ENCODE data around the gene COP1.

COP1 gene

DNA sequence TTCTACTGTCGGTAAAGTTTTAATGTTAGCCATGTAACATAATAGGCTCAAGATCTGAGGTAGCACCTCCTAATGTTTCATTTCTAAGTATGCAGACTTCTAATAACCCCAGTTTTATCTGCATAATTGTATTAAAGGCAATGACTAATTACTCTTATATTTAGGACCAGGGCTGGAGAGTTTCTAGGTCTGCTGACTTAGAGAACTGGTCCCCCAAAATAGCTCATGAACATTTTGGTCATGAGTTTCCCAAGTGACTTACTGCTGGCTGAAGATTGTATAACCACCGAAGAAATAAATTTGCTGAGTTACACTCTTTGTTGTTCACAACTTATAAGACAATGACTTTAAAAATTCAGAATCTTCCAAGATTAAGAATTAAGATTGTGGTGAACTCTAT lies 265.9 kb downstream of the COP1 start:
- DNase-seq, result no peak

DNA sequence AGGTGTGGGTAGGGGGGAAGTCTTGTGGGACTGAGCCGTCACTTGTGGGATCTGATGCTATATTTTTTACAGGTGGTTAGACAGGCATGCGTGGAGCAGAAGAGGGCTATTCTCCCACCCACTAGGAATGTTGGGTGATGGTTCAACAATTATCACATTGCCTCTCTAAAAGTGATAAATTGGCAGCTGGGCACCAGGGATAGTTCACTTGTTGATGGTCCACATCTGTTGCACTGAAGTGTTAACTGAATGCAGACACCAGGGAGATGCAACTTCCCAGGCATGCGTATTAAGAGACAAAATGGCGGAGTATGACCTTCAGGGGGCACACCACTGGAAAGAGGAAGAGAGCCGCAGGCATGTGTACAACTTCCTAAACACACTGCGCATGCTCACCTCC lies 270.4 kb downstream of the COP1 start:
- DNase-seq, result no peak

DNA sequence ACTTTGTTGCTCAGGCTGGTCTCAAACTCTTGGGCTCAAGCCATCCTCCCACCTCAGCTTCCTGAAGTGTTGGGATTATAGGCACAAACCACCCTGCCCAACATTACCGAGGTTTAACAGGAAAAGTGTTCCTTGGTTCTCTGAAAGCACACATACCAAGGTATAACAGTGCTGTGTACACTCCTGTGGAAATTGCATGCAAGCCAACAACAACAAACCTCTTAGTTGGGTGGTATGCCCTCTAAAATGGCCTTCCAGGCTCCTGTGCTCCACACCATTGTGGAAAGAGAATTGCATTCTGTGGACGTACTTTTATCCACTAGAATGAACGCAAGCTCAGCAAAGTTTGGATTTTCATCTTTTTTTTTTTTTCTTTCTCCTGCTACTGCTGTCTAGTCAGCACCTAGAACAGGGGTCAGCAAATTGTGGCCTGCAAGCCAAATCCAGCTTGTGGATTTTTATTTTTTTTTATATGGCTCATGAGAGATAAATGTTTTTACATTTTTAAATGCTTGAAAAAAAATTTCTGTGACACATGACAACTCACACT lies 271.4 kb downstream of the COP1 start:
- no peak for DNase-seq

DNA sequence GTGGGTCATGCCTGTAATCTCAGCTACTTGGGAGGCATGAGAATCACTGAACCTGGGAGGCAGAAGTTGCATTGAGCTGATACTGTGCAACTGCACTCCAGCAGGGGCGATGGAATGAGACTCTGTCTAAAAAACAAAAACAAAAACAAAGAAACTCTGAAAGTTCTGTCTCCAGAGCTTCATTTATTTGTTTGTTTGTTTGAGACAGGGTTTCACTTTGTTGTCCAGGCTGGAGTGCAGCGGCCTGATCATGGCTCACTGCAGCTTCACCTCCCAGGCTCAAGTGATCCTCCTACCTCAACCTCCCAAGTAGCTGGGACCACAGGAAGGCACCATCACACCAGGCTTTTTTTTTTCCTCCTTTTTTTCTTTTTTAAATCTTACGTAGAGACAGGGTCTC lies 271.9 kb downstream of the COP1 start:
- DNase-seq, result no peak

DNA sequence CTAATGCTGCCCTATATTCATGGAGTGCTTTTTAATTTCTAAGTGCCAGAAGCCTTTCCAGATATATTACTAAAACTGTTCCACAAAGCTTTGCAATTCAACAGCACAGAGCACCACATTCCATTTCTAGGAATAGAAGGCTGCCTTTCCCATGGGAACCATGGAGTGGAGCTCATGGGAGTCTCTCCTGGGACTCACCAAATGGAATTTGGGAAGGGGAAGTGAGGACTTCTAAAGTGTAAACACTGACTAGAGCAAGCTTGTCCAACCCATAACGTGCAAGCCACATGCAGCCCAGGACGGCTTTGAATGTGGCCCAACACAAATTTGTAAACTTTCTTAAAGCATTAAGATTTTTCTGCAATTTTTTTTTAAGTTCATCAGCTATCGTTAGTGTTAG lies 273.3 kb downstream of the COP1 start:
- peak; percentile 8 for DNase-seq

DNA sequence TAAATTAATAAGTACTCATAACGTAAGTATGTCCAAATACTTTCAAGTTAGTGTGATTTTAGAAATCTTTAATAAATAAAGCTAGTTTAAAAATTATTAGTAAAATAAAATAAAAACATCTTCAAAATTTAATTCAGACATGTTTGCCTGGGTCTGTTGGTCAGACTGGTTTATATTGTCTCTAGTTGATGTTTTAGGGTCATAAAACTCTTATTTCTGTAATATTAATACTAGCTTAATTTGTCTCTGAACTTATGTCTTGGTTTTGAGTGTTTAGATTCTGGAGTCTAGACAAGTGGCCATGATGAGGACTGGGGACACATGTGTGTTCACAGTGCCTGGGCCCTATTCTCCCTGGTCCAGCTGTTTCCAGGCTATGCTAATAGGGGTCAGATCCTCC lies 279.1 kb downstream of the COP1 start:
- no peak for DNase-seq

DNA sequence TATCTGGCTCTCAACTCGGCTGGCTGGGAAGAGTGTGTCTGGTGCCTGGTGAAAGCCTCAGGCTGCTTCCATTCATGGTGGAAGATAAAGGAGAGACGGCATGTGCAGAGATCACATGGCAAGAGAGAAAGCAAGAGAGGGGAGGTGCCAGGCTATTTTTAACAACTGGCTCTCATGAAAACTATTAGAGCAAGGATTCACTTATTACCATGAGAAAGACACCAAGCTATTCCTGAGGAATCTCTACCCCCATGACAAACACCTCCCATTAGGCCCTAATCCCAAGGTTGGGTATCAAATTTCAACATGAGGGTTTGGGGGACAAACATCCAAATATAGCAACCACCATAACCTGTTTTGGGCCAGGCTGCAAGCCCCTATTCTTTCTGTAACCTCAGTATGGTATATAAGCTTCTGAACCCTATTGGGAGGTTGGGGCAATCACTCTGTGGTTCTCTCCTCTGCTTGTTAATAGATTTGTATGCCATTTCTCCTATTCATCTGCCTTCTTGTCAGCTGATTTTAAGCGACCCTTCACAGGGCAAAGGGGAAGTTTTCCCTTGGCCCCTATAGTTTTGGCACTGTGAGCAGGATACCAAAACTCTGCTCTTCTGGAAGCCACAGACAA lies 284.7 kb downstream of the COP1 start:
- DNase-seq, result no peak

DNA sequence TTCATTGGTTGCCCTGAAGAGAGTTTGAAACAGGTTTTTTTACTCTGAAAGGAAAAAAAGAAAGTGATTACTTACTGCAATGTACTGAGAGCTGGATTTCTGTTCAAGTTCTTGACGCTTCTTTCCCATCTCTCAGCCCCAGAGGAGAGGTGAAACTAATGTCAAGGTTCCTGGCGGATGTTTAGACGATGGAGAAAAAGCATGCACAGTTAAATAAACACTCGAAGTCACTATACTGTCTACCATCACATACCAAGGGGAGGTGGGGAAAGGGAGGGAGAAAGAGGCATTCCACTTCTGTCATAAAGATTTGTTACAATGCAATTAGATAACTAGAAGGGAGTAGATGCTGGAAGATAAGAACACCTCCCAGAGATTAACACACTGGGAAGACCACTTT lies 286.7 kb downstream of the COP1 start:
- no peak for DNase-seq

DNA sequence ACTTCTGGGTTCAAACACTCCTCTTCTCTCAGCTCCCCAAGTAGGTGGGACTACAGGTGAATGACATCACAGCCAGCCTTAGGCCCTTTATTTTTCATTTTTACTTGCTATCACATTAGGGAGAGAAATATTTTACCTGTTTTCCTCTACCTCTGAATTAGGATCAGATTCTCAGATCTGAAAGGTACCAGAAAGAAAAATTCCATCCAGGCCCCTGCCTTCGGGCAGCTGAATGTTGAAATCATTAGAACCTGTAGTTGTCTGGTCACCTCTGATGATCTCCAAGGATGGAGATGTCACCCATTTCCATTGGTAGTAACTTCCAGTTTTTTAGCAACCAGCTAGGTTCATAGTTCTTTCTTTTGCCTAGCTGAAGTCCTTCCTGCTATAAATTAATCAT lies 288.1 kb downstream of the COP1 start:
- DNase-seq, result no peak

DNA sequence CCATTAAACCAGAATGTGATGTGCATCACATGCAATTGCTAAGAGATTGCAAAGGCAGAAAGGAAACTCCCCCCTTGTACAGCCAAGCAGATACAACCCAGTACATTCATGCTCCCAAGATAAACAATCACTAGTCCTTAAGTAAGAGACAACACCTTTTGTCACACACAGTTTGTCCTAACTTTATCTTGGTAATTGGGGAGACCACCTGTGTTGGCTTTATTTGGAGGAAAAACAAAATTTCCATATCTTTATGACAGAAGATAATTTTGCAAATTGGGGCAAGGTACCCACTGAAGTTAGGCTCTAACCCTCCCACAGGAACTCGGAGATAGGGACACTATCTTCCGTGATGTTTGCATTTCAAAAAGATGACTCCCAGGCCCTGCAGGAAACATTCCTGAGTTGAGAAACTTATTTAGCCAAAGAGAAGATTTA lies 288.7 kb downstream of the COP1 start:
- no peak for DNase-seq

DNA sequence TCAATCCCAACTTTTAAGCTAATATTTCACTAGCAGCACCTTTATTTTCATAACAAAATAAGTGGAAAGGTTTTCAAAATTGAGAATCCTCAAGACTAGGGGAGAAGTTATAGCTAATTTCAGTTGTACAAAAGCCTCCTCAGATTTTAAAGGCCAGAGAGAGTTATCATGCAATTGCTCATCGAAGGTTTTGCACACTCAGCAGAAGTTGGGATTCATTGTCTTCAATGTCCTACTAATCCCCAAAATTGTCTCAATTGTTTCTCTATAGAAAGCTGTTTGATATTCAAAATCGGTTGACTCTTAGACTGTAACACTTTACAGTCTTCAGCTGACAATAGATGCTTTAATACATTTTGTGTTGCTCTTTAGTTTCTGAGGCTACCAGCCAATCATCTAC lies 293.0 kb downstream of the COP1 start:
- no peak for DNase-seq

DNA sequence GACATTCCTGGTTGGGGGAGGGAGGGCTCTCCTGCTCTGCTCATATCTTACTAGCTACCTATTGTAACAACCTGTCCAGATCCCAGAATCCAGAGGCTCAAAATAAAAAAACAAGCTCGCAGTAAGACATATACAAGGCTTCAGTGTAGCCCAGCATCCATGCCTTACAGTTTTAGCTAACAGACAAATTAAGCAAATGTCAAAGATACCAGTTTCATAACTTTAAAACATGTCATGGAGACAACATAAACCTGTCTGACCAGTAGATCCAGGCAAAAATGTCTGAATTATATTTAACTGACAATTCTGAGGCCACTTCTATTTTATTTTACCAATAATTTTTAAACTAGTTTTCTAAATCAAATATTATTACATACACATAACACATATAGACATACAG lies 295.9 kb downstream of the COP1 start:
- DNase-seq, result no peak

DNA sequence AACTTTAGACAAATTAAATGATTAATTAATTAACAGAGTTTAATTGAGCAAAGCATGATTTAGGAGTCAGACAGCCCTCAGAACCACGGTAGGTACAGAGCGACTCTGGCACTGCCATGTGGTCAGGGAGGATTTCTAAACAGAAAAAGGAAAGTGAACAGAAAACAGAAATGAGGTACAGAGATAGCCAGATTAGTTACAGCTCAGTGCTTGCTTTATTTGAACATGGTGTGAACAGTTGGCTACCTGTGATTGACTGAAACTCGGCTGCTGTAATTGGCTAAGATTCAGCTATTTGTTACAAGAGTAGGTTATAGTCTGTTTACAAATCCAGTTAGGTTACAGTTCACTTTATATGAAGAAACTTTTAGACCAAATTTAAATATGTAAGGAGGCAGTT lies 300.7 kb downstream of the COP1 start:
- no peak for DNase-seq

DNA sequence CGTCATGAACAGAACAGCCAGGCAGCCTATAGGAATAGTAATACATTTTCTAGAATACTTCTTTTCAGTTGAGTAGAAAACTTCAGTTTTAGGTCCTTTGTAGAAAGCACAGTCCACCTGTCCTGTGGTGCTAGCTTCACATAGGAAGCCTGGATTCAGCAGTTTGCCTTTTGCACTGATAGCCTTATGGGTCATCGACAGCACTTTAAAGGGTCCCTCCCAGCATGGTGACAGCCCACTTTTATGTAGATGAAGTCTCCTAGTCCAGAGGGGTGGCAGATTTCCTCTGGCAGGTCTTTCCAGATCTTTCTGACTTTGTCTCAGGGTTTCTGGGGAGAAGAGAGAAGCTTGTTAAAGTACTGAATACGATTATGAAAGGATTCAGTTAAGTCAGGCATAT lies 302.3 kb downstream of the COP1 start:
- DNase-seq, result no peak

DNA sequence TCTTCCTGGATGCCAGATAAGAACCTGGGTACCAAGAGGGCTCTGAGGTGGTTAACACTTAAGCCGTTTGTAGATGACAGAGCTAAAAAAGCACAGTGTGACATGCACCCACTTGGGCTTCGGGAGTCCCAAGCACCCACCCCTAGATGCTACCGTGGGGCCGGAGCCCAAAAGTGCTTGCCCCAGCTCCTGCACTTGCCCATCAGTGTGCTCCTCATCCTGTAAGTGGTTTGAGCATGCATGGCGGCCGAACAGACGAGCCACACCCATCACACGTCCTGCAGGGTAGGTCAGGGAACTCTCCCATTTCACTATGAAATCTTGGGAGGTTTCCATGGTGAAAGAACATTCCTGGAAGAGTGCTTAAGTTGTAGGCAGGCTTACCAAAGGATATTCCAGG lies 304.8 kb downstream of the COP1 start:
- DNase-seq, result no peak

DNA sequence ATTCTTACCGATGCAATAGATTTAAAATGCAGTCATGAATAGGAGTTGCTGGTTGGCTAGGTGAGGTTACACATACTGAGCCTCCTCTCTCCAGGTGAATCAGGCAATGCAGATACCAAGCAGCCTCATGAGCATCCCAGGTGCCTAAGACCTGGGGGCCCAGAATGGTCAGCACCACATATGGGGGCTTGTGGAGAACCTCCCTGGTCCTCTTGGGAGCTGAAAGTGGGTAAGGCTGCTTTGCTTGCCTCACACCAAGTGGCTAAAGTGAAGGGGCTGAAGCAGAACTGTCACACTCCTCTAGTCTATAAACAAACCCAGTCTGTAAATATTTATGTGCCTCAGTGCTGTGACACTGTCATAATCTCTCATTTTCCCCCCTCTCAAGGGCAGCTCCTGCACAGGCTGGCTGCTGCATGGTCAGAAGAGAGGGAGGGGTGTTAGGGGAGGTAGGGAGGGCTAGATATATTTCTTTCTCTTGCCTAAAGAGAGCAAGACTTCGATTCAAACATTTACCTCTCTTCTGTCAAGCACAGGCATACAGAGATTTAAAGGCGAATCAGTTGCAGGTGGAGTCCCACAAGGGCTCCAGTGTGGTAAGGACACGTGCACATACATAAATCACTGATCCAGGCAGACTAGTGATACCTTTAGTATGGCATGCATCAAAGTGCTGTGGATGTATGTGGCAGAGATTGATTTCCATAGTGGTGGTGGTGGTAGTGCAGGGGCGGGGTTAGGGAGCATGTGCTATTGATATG lies 305.8 kb downstream of the COP1 start:
- no peak for DNase-seq

DNA sequence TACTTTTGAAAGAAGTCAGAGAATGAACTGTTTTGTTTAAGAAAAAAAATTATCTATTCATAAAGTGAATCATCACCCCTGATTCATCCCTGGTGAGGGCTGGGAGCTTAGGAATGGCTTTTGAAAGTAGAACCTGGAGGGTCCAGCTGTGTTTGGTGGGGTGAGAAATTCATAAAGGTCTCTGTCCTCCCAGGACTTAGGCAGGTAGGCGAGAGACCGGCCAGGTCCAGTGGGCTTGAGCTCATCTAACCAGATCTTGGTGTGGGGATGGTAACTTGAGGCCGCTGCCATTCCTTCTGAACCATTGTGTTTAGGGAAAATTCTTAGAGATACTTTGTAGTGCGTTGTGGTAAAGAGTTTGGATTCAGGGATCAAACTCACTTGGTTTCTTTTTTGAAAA lies 306.9 kb downstream of the COP1 start:
- DNase-seq, result peak; percentile 4

DNA sequence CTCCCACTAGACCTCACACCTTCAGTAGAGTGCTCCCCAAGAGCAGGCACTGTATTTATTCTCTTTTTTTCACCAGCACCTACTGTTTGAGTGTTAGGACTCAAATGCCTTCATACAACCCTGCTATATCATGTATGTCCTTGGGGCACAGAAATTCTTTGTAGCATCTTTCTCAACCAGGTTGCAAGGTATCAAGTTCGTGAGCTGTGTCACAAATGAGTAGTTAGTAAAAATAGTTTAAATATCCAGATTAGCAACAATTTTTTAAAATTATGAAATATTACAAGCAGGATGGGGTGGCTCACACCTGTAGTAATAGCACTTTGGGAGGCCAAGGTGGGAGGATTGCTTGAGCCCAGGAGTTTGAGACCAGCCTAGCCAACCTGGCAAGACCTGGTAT lies 311.1 kb downstream of the COP1 start:
- DNase-seq, result no peak
